Measurements from ENCODE around the gene CDON.
"Not testable (repeated sequence)": the region's sequence is repeated elsewhere in the genome, so short reads cannot be mapped to it uniquely, and the experiment has no call there.

GRCh38 chr11:126028534-126028933, 34.1 kb downstream of the CDON start:
- TF ChIP-seq EZH2 (IDR thresholded peaks at IDR 0.05; ENCODE audit: borderline replicate concordance, low read depth, low read length, severe bottlenecking); CTCF (IDR thresholded peaks at IDR 0.05; ENCODE audit: borderline replicate concordance, extremely low read depth, low read length, poor library complexity, severe bottlenecking): not testable (repeated sequence)

Measured in DND-41 (cell line).